OCI-LY3 (cell line): ENCODE results near the gene GAS2L1.

Experiments used
- EZH2phosphoT487 ChIP-seq: fragments of 200-600 bp; shearing (Covaris generic); IDR thresholded peaks from 2 replicates; pipeline ENCODE4 v1.6.1; 2018; ENCODE audit warnings: antibody characterized with exemption, mixed run types, low read depth
- TF ChIP-seq, protein P1 (sequence below): fragments of 200-600, 300-600 bp; sonication (generic); IDR thresholded peaks from 2 replicates; pipeline ENCODE4 v1.5.1; 2014; ENCODE audit warnings: antibody characterized with exemption, low read length, low read depth

DNA sequence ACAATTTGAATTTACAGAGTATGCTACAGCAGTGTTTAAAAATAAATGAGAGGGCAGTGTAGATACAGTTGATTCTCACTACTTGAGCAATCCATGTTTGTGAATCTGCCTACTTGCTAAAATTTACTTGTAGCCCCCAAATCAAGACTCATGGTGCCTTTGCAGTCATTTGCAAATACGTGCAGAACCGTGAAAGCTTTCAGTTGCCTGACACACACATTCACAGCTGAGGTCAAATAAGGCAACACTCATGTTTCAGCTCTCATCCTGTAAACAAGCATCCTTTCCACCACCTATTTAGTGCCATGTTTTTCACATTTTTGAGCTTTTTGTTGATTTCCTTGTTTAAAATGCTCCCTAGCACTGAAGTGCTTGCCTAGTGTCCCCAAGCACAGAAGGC is 41.6 kb downstream of the GAS2L1 start:
- TF ChIP-seq, protein P1, sequence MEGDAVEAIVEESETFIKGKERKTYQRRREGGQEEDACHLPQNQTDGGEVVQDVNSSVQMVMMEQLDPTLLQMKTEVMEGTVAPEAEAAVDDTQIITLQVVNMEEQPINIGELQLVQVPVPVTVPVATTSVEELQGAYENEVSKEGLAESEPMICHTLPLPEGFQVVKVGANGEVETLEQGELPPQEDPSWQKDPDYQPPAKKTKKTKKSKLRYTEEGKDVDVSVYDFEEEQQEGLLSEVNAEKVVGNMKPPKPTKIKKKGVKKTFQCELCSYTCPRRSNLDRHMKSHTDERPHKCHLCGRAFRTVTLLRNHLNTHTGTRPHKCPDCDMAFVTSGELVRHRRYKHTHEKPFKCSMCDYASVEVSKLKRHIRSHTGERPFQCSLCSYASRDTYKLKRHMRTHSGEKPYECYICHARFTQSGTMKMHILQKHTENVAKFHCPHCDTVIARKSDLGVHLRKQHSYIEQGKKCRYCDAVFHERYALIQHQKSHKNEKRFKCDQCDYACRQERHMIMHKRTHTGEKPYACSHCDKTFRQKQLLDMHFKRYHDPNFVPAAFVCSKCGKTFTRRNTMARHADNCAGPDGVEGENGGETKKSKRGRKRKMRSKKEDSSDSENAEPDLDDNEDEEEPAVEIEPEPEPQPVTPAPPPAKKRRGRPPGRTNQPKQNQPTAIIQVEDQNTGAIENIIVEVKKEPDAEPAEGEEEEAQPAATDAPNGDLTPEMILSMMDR = no peak
- TF ChIP-seq EZH2phosphoT487 = no peak
